GM23338 (cell line): Measurements from ENCODE around the gene RAB20. TPM values are rescaled to one million over a fixed set of nuclear protein-coding genes. Genes with fewer than 3 reads are reported as not detected.

ENCODE experiments used
- ATAC-seq: fragments of 200-7000 bp; cut with Tn5 transposase; 3 replicates; pipeline ENCODE4 v1.9.1; 2020
- DNase-seq: peaks from one replicate; pipeline ENCODE4 v3.0.0-alpha.2; 2015; ENCODE audit warnings: low spot score
- H2AFZ ChIP-seq: fragments of 200-600 bp; sonication (generic); 2 replicates; pipeline ENCODE4 v1.8.0; 2016; ENCODE audit warnings: antibody characterized with exemption, mild to moderate bottlenecking, moderate library complexity
- H3F3A ChIP-seq: fragments of 200-600 bp; sonication (generic); replicated peaks from 2 replicates; pipeline ENCODE4 v1.8.0; 2017; ENCODE audit warnings: antibody characterized with exemption, mixed run types, low read depth
- H3K27ac ChIP-seq: fragments of 200-600 bp; sonication (generic); 2 replicates; pipeline ENCODE4 v1.6.1; 2016; ENCODE audit warnings: low read depth
- H3K27me3 ChIP-seq: fragments of 200-600 bp; sonication (generic); 2 replicates; pipeline ENCODE4 v1.8.0; 2016; ENCODE audit warnings: mild to moderate bottlenecking, mixed run types, moderate library complexity; ENCODE audit not compliant: insufficient read depth
- H3K36me3 ChIP-seq: fragments of 200-600 bp; sonication (generic); 2 replicates; pipeline ENCODE4 v1.8.0; 2016; ENCODE audit warnings: mild to moderate bottlenecking; ENCODE audit not compliant: insufficient read depth
- H3K4me1 ChIP-seq: fragments of 200-600 bp; sonication (generic); 2 replicates; pipeline ENCODE4 v1.8.0; 2016; ENCODE audit warnings: mild to moderate bottlenecking, moderate library complexity; ENCODE audit not compliant: insufficient read depth
- H3K4me2 ChIP-seq: fragments of 200-600 bp; sonication (generic); 2 replicates; pipeline ENCODE4 v1.7.1; 2017; ENCODE audit warnings: mixed run types
- H3K4me3 ChIP-seq: fragments of 200-600 bp; sonication (generic); 2 replicates; pipeline ENCODE4 v1.6.1; 2016; ENCODE audit warnings: mixed run types
- H3K79me2 ChIP-seq: fragments of 200-600 bp; sonication (generic); replicated peaks from 2 replicates; pipeline ENCODE4 v1.8.0; 2017; ENCODE audit warnings: mild to moderate bottlenecking; ENCODE audit not compliant: insufficient read depth
- H3K9me2 ChIP-seq: fragments of 200-600 bp; sonication (generic); 2 replicates; pipeline ENCODE4 v1.8.0; 2017; ENCODE audit not compliant: insufficient read depth
- H4K20me1 ChIP-seq: fragments of 200-600 bp; sonication (generic); replicated peaks from 2 replicates; pipeline ENCODE4 v1.8.0; 2017; ENCODE audit warnings: mild to moderate bottlenecking; ENCODE audit not compliant: insufficient read depth
- H3K27ac Mint-ChIP-seq: 2 replicates; pipeline ENCODE4 v1.8.0; 2020; ENCODE audit warnings: inconsistent platforms, mild to moderate bottlenecking, moderate library complexity, mixed read lengths
- H3K27me3 Mint-ChIP-seq: 3 replicates; pipeline ENCODE4 v1.8.0; 2022; ENCODE audit warnings: low read depth, mild to moderate bottlenecking, moderate library complexity, mixed read lengths, inconsistent platforms; ENCODE audit not compliant: insufficient read depth, poor library complexity
- H3K36me3 Mint-ChIP-seq: 3 replicates; pipeline ENCODE4 v1.8.0; 2021; ENCODE audit warnings: low read depth, mild to moderate bottlenecking, inconsistent platforms, moderate library complexity, mixed read lengths
- H3K4me1 Mint-ChIP-seq: 3 replicates; pipeline ENCODE4 v1.8.0; 2020; ENCODE audit warnings: mild to moderate bottlenecking, inconsistent platforms, mixed read lengths
- H3K4me3 Mint-ChIP-seq: 3 replicates; pipeline ENCODE4 v1.8.0; 2021; ENCODE audit warnings: moderate library complexity, mild to moderate bottlenecking, inconsistent platforms, mixed read lengths
- H3K9me3 Mint-ChIP-seq: 3 replicates; pipeline ENCODE4 v1.8.0; 2020; ENCODE audit warnings: moderate library complexity, mild to moderate bottlenecking, inconsistent platforms, mixed read lengths
- CREB1 ChIP-seq: fragments of 250-450 bp; sonication (Bioruptor Pico); IDR thresholded peaks from 2 replicates; pipeline ENCODE4 v1.5.0; 2020; ENCODE audit warnings: low read depth, mild to moderate bottlenecking, moderate library complexity
- EZH2 ChIP-seq: fragments of 200-600 bp; sonication (generic); IDR thresholded peaks from one replicate; pipeline ENCODE4 v1.8.0; 2017; ENCODE audit warnings: antibody characterized with exemption, mild to moderate bottlenecking, low read depth; ENCODE audit not compliant: unreplicated experiment
- EZH2phosphoT487 ChIP-seq: fragments of 200-600 bp; sonication (generic); IDR thresholded peaks from one replicate; pipeline ENCODE4 v1.8.1; 2018; ENCODE audit warnings: antibody characterized with exemption; ENCODE audit not compliant: unreplicated experiment
- JUNB ChIP-seq: IDR thresholded peaks from one replicate; pipeline ENCODE4 v1.6.1; 2016; ENCODE audit warnings: antibody characterized with exemption; ENCODE audit not compliant: unreplicated experiment
- POLR2AphosphoS5 ChIP-seq: IDR thresholded peaks from 2 replicates; pipeline ENCODE4 v1.6.1; 2016; ENCODE audit warnings: antibody characterized with exemption, low read depth
- STAT1 ChIP-seq: IDR thresholded peaks from one replicate; pipeline ENCODE4 v1.6.1; 2016; ENCODE audit warnings: antibody characterized with exemption; ENCODE audit not compliant: unreplicated experiment
- ZNF331 ChIP-seq: fragments of 250-450 bp; sonication (Bioruptor Pico); IDR thresholded peaks from 2 replicates; pipeline ENCODE4 v1.5.0; 2020; ENCODE audit warnings: low read depth, mild to moderate bottlenecking, moderate library complexity
- polyA plus RNA-seq: library from polyadenylated mRNA; unstranded; fragments of >200 nt; fragmentation: Nextera tagmentation; extraction: Ambion mirVana; gene quantifications from 2 replicates; pipeline ENCODE4 v1.2.1, GENCODE V29; 2016
- total RNA-seq: library from RNA; depleted of rRNA; stranded (reverse); fragments of >200 nt; shearing (Covaris generic); gene quantifications from 2 replicates; pipeline ENCODE4 v1.2.3, GENCODE V29; 2014
- TF ChIP-seq, protein P1 (sequence below): IDR thresholded peaks from 2 replicates; pipeline ENCODE4 v1.6.1; 2016; ENCODE audit warnings: antibody characterized with exemption
- TF ChIP-seq, protein P2 (sequence below): IDR thresholded peaks from one replicate; pipeline ENCODE4 v1.6.1; 2018; ENCODE audit warnings: antibody characterized with exemption; ENCODE audit not compliant: unreplicated experiment
- TF ChIP-seq, protein P3 (sequence below), 2 experiments: fragments of 200-600 bp in 1 of 2; sonication (generic) in 1 of 2; conservative IDR thresholded peaks; 2 replicates each; pipeline versions ENCODE4 v1.5.1 to v1.6.1; 2016 to 2017; ENCODE audit warnings: antibody characterized with exemption in 2 of 2, low read depth in 2 of 2, mild to moderate bottlenecking in 2 of 2, moderate library complexity in 1 of 2

Gene RAB20
- total and polyA plus RNA-seq, 2 experiments from 2014 or later: 12.3 to 26.6 TPM

DNA sequence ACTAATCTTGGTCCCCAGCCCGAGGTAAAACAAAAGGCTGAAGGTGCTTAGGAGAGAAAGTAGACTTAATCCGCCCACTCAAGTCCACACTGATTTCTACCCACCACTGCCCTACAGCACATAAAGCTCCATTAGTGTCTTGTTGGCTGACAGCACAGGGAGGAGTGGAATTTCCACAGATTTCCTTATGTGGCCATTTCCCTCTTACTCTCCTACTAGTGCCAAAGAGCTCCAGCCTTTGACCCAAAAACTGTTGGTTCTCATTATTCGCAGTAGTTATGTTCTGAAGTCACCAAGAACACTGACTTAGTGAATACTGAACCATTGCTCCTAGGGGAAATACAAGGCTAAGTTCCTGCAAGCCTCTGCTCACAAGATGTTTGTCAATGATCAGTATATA is 61.2 kb downstream of the RAB20 start:
- H3K4me3 Mint-ChIP-seq: no peak overlapping the region
- H3K4me1 Mint-ChIP-seq: no peaks in the 10 kb centered on the region
- Histone ChIP-seq H3K4me1 (no peaks in the 10 kb centered on the region), H4K20me1 (0 out of 2 replicates have a peak, but pooled peaks cover 2% of the 10 kb centered on the region), H3K4me3 (no peak overlapping the region), H3K4me2 (no peak overlapping the region), H2AFZ (no peak overlapping the region), H3F3A (no peaks in the 10 kb centered on the region), H3K36me3 (no peaks in the 10 kb centered on the region), H3K27ac (no peak overlapping the region), H3K79me2 (no peaks in the 10 kb centered on the region), H3K9me2 (no peaks in the 10 kb centered on the region), H3K27me3 (no peaks in the 10 kb centered on the region)
- peaks cover 62% of the 10 kb centered on the region for H3K36me3 Mint-ChIP-seq
- peaks cover 6% of the 10 kb centered on the region for H3K9me3 Mint-ChIP-seq
- TF ChIP-seq, protein P1, sequence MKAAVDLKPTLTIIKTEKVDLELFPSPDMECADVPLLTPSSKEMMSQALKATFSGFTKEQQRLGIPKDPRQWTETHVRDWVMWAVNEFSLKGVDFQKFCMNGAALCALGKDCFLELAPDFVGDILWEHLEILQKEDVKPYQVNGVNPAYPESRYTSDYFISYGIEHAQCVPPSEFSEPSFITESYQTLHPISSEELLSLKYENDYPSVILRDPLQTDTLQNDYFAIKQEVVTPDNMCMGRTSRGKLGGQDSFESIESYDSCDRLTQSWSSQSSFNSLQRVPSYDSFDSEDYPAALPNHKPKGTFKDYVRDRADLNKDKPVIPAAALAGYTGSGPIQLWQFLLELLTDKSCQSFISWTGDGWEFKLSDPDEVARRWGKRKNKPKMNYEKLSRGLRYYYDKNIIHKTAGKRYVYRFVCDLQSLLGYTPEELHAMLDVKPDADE: no peak
- ATAC-seq: no peak
- DNase-seq: no peak
- H3K27ac Mint-ChIP-seq: no peak overlapping the region
- peaks cover 2% of the 10 kb centered on the region for H3K27me3 Mint-ChIP-seq

DNA sequence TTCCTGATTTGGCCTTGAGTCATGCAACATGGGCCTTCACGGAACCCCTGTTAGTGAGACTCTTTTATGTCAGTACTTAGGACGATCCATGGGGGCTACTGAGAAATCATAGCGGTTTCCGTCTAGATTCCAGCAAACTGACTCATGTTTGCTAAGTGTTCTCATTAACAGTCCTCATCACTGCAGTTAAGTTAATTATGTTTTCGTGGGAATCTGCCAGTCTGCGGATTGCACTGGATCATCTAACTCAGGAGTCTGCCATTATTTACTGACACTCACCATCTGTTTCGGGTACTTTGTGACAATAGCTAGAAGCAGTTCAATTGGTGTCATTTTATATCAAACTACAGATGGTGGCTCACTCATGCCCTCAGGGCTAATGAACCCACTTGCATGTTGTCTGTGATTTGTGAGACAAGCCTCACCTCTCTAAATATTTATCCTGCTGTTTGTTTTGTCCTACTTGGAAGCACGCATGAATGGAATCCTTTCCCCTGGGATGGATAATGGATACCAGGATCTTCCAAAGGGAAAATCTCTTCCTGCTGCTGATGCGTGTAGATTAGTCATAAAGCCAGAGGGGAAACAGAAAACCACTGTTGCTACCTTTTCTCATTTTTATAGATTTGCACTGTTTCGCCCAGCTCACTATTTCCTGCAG is 61.8 kb downstream of the RAB20 start:
- H3K4me2 ChIP-seq: no peak overlapping the region
- no peak overlapping the region for H3K4me3 Mint-ChIP-seq
- H3K27ac Mint-ChIP-seq: no peak overlapping the region

DNA sequence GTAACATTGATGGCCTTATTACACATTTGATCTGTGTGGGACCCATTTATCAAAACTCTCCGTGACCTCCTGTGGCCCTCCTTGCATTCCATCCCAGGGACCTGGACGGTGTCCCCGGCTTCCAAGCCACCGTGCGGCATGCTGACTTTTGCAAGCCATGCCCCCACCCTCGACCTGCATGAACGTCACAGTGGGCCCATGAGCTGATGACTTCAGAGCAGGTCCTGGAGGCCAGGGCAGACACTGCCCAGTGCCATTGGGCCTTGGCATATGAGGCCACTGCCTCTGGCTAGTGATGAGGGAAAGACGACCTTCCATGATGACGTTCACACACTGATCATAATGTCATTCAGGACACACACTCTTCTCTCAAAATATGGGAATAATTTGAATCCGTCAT is 62.8 kb downstream of the RAB20 start:
- no peak overlapping the region for H3K4me2 ChIP-seq
- Mint-ChIP-seq H3K4me1 (no peaks in the 10 kb centered on the region), H3K36me3 (peaks cover 71% of the 10 kb centered on the region), H3K4me3 (no peak overlapping the region), H3K27me3 (peaks cover 2% of the 10 kb centered on the region), H3K9me3 (peaks cover 6% of the 10 kb centered on the region), H3K27ac (no peak overlapping the region)
- no peak overlapping the region for H2AFZ ChIP-seq
- H3K4me3 ChIP-seq: no peak overlapping the region
- no peaks in the 10 kb centered on the region for H3K27me3 ChIP-seq
- H4K20me1 ChIP-seq: 0 out of 2 replicates have a peak, but pooled peaks cover 2% of the 10 kb centered on the region
- no peaks in the 10 kb centered on the region for H3K79me2 ChIP-seq
- H3K36me3 ChIP-seq: no peaks in the 10 kb centered on the region
- no peak overlapping the region for H3K27ac ChIP-seq
- no peak for DNase-seq
- H3K9me2 ChIP-seq: no peaks in the 10 kb centered on the region
- no peak for ATAC-seq
- no peaks in the 10 kb centered on the region for H3F3A ChIP-seq
- no peaks in the 10 kb centered on the region for H3K4me1 ChIP-seq
- no peak for TF ChIP-seq STAT1
- TF ChIP-seq, protein P2, sequence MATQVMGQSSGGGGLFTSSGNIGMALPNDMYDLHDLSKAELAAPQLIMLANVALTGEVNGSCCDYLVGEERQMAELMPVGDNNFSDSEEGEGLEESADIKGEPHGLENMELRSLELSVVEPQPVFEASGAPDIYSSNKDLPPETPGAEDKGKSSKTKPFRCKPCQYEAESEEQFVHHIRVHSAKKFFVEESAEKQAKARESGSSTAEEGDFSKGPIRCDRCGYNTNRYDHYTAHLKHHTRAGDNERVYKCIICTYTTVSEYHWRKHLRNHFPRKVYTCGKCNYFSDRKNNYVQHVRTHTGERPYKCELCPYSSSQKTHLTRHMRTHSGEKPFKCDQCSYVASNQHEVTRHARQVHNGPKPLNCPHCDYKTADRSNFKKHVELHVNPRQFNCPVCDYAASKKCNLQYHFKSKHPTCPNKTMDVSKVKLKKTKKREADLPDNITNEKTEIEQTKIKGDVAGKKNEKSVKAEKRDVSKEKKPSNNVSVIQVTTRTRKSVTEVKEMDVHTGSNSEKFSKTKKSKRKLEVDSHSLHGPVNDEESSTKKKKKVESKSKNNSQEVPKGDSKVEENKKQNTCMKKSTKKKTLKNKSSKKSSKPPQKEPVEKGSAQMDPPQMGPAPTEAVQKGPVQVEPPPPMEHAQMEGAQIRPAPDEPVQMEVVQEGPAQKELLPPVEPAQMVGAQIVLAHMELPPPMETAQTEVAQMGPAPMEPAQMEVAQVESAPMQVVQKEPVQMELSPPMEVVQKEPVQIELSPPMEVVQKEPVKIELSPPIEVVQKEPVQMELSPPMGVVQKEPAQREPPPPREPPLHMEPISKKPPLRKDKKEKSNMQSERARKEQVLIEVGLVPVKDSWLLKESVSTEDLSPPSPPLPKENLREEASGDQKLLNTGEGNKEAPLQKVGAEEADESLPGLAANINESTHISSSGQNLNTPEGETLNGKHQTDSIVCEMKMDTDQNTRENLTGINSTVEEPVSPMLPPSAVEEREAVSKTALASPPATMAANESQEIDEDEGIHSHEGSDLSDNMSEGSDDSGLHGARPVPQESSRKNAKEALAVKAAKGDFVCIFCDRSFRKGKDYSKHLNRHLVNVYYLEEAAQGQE: no peak
- TF ChIP-seq POLR2AphosphoS5: no peak
- TF ChIP-seq, protein P3, sequence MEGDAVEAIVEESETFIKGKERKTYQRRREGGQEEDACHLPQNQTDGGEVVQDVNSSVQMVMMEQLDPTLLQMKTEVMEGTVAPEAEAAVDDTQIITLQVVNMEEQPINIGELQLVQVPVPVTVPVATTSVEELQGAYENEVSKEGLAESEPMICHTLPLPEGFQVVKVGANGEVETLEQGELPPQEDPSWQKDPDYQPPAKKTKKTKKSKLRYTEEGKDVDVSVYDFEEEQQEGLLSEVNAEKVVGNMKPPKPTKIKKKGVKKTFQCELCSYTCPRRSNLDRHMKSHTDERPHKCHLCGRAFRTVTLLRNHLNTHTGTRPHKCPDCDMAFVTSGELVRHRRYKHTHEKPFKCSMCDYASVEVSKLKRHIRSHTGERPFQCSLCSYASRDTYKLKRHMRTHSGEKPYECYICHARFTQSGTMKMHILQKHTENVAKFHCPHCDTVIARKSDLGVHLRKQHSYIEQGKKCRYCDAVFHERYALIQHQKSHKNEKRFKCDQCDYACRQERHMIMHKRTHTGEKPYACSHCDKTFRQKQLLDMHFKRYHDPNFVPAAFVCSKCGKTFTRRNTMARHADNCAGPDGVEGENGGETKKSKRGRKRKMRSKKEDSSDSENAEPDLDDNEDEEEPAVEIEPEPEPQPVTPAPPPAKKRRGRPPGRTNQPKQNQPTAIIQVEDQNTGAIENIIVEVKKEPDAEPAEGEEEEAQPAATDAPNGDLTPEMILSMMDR (conservative IDR thresholded peaks at IDR 0.05; ENCODE audit: low read depth in 2 of 2): no peak
- no peak for TF ChIP-seq EZH2phosphoT487
- TF ChIP-seq, protein P1: no peak
- no peak for TF ChIP-seq CREB1 (CRISPR knock-in tag)
- no peak for TF ChIP-seq EZH2
- no peak for TF ChIP-seq JUNB

More for the DNA sequence above, 61.8 kb downstream of the RAB20 start:
- no peaks in the 10 kb centered on the region for H3K9me2 ChIP-seq
- 0 out of 2 replicates have a peak, but pooled peaks cover 2% of the 10 kb centered on the region for H4K20me1 ChIP-seq
- no peaks in the 10 kb centered on the region for H3K36me3 ChIP-seq
- DNase-seq: no peak
- H3F3A ChIP-seq: no peaks in the 10 kb centered on the region
- H3K4me1 ChIP-seq: no peaks in the 10 kb centered on the region
- Mint-ChIP-seq H3K27me3 (peaks cover 2% of the 10 kb centered on the region), H3K36me3 (peaks cover 67% of the 10 kb centered on the region), H3K4me1 (no peaks in the 10 kb centered on the region), H3K9me3 (peaks cover 6% of the 10 kb centered on the region)
- ATAC-seq: no peak
- no peaks in the 10 kb centered on the region for H3K27me3 ChIP-seq
- TF ChIP-seq EZH2phosphoT487 (no peak), ZNF331 (CRISPR knock-in tag) (no peak), JUNB (no peak)
- H3K4me3 ChIP-seq: no peak overlapping the region
- no peaks in the 10 kb centered on the region for H3K79me2 ChIP-seq
- H3K27ac ChIP-seq: no peak overlapping the region
- H2AFZ ChIP-seq: no peak overlapping the region
